ENCODE data around the gene PRKN.

The PRKN gene

GRCh38 chr6:162337412-162337811, 390.2 kb downstream of the PRKN start:
- no peak overlapping the region for H3K4me3 ChIP-seq (ENCODE audit: low read depth, low read length)
- TF ChIP-seq CTCF (IDR thresholded peaks at IDR 0.05; ENCODE audit: low read depth, low read length, missing control alignments): no peak
- DNase-seq (ENCODE audit: low read depth): no peak

GRCh38 chr6:162336359-162336758, 391.2 kb downstream of the PRKN start:
- H3K4me3 ChIP-seq (ENCODE audit: low read depth, low read length): no peak overlapping the region
- DNase-seq (ENCODE audit: low read depth): no peak
- TF ChIP-seq CTCF (IDR thresholded peaks at IDR 0.05; ENCODE audit: low read depth, low read length, missing control alignments): no peak

- no peak overlapping the region for H3K4me3 ChIP-seq (ENCODE audit: low read depth, low read length)
- no peak for TF ChIP-seq CTCF (IDR thresholded peaks at IDR 0.05; ENCODE audit: low read depth, low read length, missing control alignments)
- no peak for DNase-seq (ENCODE audit: low read depth)
Observed at GRCh38 chr6:162332365-162332764, 395.2 kb downstream of the PRKN start.

- TF ChIP-seq CTCF (IDR thresholded peaks at IDR 0.05; ENCODE audit: low read depth, low read length, missing control alignments): no peak
- no peak for DNase-seq (ENCODE audit: low read depth)
- H3K4me3 ChIP-seq (ENCODE audit: low read depth, low read length): no peak overlapping the region
Observed at GRCh38 chr6:162331911-162332310, 395.7 kb downstream of the PRKN start.

- DNase-seq (ENCODE audit: low read depth): no peak
- no peak overlapping the region for H3K4me3 ChIP-seq (ENCODE audit: low read depth, low read length)
- no peak for TF ChIP-seq CTCF (IDR thresholded peaks at IDR 0.05; ENCODE audit: low read depth, low read length, missing control alignments)
Observed at GRCh38 chr6:162325826-162326225, 401.7 kb downstream of the PRKN start.

GRCh38 chr6:162325051-162325450, 402.5 kb downstream of the PRKN start:
- no peak for TF ChIP-seq CTCF (IDR thresholded peaks at IDR 0.05; ENCODE audit: low read depth, low read length, missing control alignments)
- H3K4me3 ChIP-seq (ENCODE audit: low read depth, low read length): no peak overlapping the region
- DNase-seq (ENCODE audit: low read depth): no peak

GRCh38 chr6:162315291-162315690, 412.3 kb downstream of the PRKN start:
- DNase-seq (ENCODE audit: low read depth): no peak
- no peak overlapping the region for H3K4me3 ChIP-seq (ENCODE audit: low read depth, low read length)
- TF ChIP-seq CTCF (IDR thresholded peaks at IDR 0.05; ENCODE audit: low read depth, low read length, missing control alignments): no peak

Measured in GM12864 (cell line).